WTC11 (cell line): ENCODE results near the gene RNF40.

Experiments
- CREM ChIP-seq: sonication (generic); formaldehyde crosslinking; IDR thresholded peaks from 2 replicates; pipeline ENCODE4 v1.8.1; 2022; ENCODE audit warnings: mild to moderate bottlenecking, missing genetic modification reagents, moderate library complexity
- CTCF ChIP-seq: fragments of 200-600 bp; IDR thresholded peaks from 2 replicates; pipeline ENCODE4 v1.8.0; 2022; ENCODE audit warnings: antibody characterized with exemption
- ELF4 ChIP-seq: sonication (generic); formaldehyde crosslinking; IDR thresholded peaks from 2 replicates; pipeline ENCODE4 v1.8.1; 2022; ENCODE audit warnings: low read depth, mild to moderate bottlenecking, moderate library complexity, missing genetic modification reagents
- JUN ChIP-seq: sonication (generic); formaldehyde crosslinking; IDR thresholded peaks from 2 replicates; pipeline ENCODE4 v1.8.0; 2023; ENCODE audit warnings: mild to moderate bottlenecking, missing genetic modification reagents
- NFYB ChIP-seq: sonication (generic); formaldehyde crosslinking; conservative IDR thresholded peaks from 2 replicates; pipeline ENCODE4 v1.8.0; 2022; ENCODE audit warnings: low read depth, missing genetic modification reagents
- NR2C2 ChIP-seq: sonication (generic); formaldehyde crosslinking; IDR thresholded peaks from 2 replicates; pipeline ENCODE4 v1.8.0; 2022; ENCODE audit warnings: mild to moderate bottlenecking, missing genetic modification reagents
- NR3C1 ChIP-seq: sonication (generic); formaldehyde crosslinking; conservative IDR thresholded peaks from 2 replicates; pipeline ENCODE4 v1.8.1; 2023; ENCODE audit warnings: low read depth, mild to moderate bottlenecking, missing genetic modification reagents
- STAT6 ChIP-seq: sonication (generic); formaldehyde crosslinking; conservative IDR thresholded peaks from 2 replicates; pipeline ENCODE4 v1.8.1; 2023; ENCODE audit warnings: mild to moderate bottlenecking, low read depth, missing genetic modification reagents, moderate library complexity
- ZBTB43 ChIP-seq: sonication (generic); formaldehyde crosslinking; IDR thresholded peaks from 2 replicates; pipeline ENCODE4 v1.8.1; 2023; ENCODE audit warnings: mild to moderate bottlenecking, missing genetic modification reagents
- TF ChIP-seq, protein P1 (sequence below): fragments of 250-450 bp; sonication (Bioruptor Pico); IDR thresholded peaks from 2 replicates; pipeline ENCODE4 v1.9.0; 2021; ENCODE audit warnings: mild to moderate bottlenecking
- TF ChIP-seq, protein P2 (sequence below): sonication (generic); formaldehyde crosslinking; IDR thresholded peaks from 2 replicates; pipeline ENCODE4 v1.8.1; 2022; ENCODE audit warnings: low read depth, mild to moderate bottlenecking, moderate library complexity, missing genetic modification reagents, borderline replicate concordance

DNA sequence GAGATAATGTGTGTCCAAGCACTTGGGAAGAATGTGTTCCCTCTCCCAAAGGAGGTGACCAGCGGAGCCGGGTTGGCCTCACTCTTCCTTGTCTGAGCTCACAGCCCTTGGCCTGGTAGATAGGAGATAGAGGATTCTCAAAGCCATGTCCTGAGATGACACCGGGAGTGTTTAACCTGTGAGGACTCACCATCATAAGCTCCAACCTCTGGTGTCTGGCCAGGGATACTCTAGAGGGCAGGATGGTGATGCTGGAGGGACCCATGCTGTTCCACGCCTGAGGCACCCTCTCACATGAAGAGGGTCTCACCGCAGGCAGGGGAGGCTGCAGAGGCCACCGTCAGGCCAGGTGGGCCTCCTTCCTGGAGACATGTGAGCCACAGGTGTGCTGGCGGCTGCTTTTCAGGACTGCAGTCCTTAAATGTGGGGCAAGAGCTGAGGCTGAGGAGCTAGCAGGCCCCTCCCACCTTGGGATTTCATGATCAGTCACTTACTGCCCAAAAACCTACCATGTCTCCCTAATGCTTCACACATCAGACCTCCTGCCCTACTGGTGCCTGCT lies 31.5 kb downstream of the RNF40 start:
- no peak for TF ChIP-seq NR3C1 (CRISPR knock-in tag)
- no peak for TF ChIP-seq CTCF
- TF ChIP-seq NFYB (CRISPR knock-in tag), result no peak
- TF ChIP-seq, protein P1, sequence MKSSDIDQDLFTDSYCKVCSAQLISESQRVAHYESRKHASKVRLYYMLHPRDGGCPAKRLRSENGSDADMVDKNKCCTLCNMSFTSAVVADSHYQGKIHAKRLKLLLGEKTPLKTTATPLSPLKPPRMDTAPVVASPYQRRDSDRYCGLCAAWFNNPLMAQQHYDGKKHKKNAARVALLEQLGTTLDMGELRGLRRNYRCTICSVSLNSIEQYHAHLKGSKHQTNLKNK (CRISPR knock-in tag), result no peak
- no peak for TF ChIP-seq NR2C2 (CRISPR knock-in tag)
- TF ChIP-seq, protein P2, sequence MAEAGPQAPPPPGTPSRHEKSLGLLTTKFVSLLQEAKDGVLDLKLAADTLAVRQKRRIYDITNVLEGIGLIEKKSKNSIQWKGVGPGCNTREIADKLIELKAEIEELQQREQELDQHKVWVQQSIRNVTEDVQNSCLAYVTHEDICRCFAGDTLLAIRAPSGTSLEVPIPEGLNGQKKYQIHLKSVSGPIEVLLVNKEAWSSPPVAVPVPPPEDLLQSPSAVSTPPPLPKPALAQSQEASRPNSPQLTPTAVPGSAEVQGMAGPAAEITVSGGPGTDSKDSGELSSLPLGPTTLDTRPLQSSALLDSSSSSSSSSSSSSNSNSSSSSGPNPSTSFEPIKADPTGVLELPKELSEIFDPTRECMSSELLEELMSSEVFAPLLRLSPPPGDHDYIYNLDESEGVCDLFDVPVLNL (CRISPR knock-in tag), result no peak
- no peak for TF ChIP-seq ELF4 (CRISPR knock-in tag)
- no peak for TF ChIP-seq JUN (CRISPR knock-in tag)
- no peak for TF ChIP-seq ZBTB43
- no peak for TF ChIP-seq STAT6 (CRISPR knock-in tag)
- TF ChIP-seq CREM (CRISPR knock-in tag), result no peak
